ENCODE measurements around the gene LYZL1.
"Not testable (repeated sequence)": the region's sequence is repeated elsewhere in the genome, so short reads cannot be mapped to it uniquely, and the experiment has no call there.

LYZL1 gene

GRCh38 chr10:29343607-29344038 is 54.8 kb downstream of the LYZL1 start:
- DNase-seq = no peak

- DNase-seq = no peak
These were observed 55.4 kb downstream of the LYZL1 start for GRCh38 chr10:29344073-29344820.

GRCh38 chr10:29345144-29345909 is 56.5 kb downstream of the LYZL1 start:
- DNase-seq = no peak

GRCh38 chr10:29345910-29346209 is 57.0 kb downstream of the LYZL1 start:
- no peak for DNase-seq

GRCh38 chr10:29346296-29347001 is 57.6 kb downstream of the LYZL1 start:
- no peak for DNase-seq

- no peak for DNase-seq
These were observed 60.0 kb downstream of the LYZL1 start for GRCh38 chr10:29348836-29349235.

GRCh38 chr10:29353305-29353704 is 64.4 kb downstream of the LYZL1 start:
- no peak for DNase-seq

GRCh38 chr10:29353887-29354561 is 65.2 kb downstream of the LYZL1 start:
- DNase-seq = no peak

GRCh38 chr10:29355411-29355991 is 66.6 kb downstream of the LYZL1 start:
- no peak for DNase-seq

GRCh38 chr10:29356931-29357330 is 68.1 kb downstream of the LYZL1 start:
- DNase-seq = no peak

GRCh38 chr10:29358010-29358616 is 69.2 kb downstream of the LYZL1 start:
- no peak for DNase-seq

- DNase-seq = not testable (repeated sequence)
These were observed 71.5 kb downstream of the LYZL1 start for GRCh38 chr10:29360215-29360853.

All from NCI-H1092 (cell line).